GM12891 (cell line): ENCODE data around the gene PLPPR3.
A peak's percentile ranks its signal among the peaks of the same experiment; 100 is the strongest.

Experiments
- DNase-seq: peaks from one replicate; pipeline ENCODE4 v3.0.0; 2011; ENCODE audit warnings: low spot score; ENCODE audit not compliant: insufficient read length
- FAIRE-seq: peaks from 2 replicates; lab custom pipeline; 2011; peaks lifted over from hg19 to GRCh38; lab: Jason Lieb, UNC
- PAX5 ChIP-seq: IDR thresholded peaks from 2 replicates; pipeline ENCODE4 v1.6.1; 2011; ENCODE audit warnings: low read length, moderate library complexity, mild to moderate bottlenecking; ENCODE audit not compliant: insufficient read depth, severe bottlenecking
- POLR2A ChIP-seq: IDR thresholded peaks from 2 replicates; pipeline ENCODE4 v1.6.1; 2011; ENCODE audit warnings: low read depth, low read length, control low read depth
- POLR2AphosphoS5 ChIP-seq: IDR thresholded peaks from 2 replicates; pipeline ENCODE4 v1.6.1; 2011; ENCODE audit warnings: low read depth, low read length, control low read depth
- POU2F2 ChIP-seq: IDR thresholded peaks from 2 replicates; pipeline ENCODE4 v1.6.1; 2011; ENCODE audit warnings: low read depth, mild to moderate bottlenecking, control low read depth, low read length, moderate library complexity
- SPI1 ChIP-seq: IDR thresholded peaks from 2 replicates; pipeline ENCODE4 v1.6.1; 2011; ENCODE audit warnings: low read depth, low read length, control low read depth
- TAF1 ChIP-seq: IDR thresholded peaks from 2 replicates; pipeline ENCODE4 v1.6.1; 2011; ENCODE audit warnings: low read depth, low read length, control low read depth

PLPPR3 gene

GRCh38 chr19:814152-815078 lies 7.3 kb downstream of the PLPPR3 start:
- FAIRE-seq (no peak), DNase-seq (peak; percentile 47)
- TF ChIP-seq POLR2AphosphoS5 (peak; percentile 95), SPI1 (no peak), TAF1 (peak; percentile 37; the same call in 1 of the 2 replicates), POU2F2 (0 out of 2 replicates have a peak, but pooled peaks have one; percentile 8), PAX5 (no peak), POLR2A (peak; percentile 52; the same call in 1 of the 2 replicates)

DNA sequence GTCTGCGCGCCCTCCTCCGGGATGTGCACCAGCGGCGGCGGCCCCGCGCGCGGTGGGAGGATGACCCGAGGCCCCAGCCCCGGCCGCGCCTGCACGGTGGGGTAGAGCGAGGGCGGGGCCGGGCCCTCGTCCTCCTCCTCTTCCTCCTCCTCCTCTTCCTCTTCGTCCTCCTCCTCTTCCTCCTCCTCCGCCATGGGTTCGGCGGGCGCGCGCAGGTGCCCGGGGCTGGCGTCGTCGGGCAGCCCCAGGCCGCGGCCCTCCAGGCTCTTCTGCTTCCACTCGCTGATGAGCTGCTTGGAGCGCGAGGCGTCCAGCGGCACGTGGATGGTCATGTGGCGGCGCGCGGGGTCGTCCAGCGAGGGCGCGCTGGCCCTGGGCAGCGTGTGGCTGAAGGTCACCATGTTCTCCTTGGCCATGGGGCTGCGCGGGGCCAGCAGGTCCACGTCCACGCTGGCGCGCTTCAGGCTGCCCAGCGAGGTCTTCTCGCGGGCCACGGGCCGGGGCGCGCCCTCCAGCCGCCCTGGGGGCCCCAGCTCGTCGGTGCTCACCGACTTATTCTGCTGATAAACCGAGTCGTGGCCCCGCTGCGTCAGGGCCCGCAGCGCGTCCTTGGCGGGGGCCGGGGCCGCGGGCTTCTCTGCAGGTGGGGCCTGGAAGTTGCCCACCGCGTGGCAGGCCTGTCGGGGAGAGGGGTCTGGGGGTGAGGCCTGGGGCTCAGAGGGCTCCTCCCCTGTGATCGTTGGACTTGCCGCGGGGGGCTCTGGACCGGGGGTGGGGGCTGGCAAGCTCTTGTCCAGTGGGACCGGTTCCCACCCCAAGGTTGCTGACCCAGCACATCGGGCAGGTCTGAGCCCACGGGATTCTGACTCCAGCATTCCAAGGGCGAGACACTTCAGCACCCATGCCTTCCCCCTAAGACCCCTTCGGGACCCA lies 8.3 kb downstream of the PLPPR3 start:
- FAIRE-seq (no peak), DNase-seq (peak; percentile 32)
- TF ChIP-seq PAX5, result no peak

GRCh38 chr19:812747-813218 lies 9.0 kb downstream of the PLPPR3 start:
- DNase-seq (peak; percentile 19), FAIRE-seq (no peak)
- TF ChIP-seq POLR2A, result peak; percentile 30; the same call in 1 of the 2 replicates
- TF ChIP-seq TAF1, result no peak

DNA sequence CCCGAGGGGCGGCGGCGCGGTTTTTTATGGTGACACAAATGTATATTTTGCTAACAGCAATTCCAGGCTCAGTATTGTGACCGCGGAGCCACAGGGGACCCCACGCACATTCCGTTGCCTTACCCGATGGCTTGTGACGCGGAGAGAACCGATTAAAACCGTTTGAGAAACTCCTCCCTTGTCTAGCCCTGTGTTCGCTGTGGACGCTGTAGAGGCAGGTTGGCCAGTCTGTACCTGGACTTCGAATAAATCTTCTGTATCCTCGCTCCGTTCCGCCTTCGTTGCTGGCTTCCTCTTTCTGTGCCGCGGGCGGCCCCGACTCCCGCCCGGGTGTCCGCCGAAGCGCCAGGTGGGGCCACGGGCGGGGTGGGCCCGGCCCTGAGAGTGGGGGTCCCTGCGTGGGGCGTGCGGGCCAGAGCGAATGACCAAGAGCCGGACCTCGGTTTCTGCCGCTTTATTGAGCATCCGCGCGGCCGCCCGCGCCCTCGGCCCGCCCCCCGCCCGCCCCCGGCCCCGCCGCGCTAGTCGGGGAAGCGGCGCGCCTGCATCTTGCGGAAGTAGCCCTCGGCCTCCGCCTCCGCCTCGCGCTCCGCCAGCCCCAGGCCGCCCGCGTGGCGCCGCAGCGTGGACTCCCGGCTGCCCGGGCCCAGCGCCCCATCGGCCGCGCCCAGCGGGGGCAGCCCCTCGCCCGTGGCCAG lies 9.6 kb downstream of the PLPPR3 start:
- no peak for TF ChIP-seq PAX5
- 0 out of 2 replicates have a peak, but pooled peaks have one; percentile 6 for TF ChIP-seq SPI1
- TF ChIP-seq POU2F2, result no peak
- TF ChIP-seq POLR2AphosphoS5, result no peak; the same call in 1 of the 2 replicates
- TF ChIP-seq TAF1, result no peak
- TF ChIP-seq POLR2A, result peak; percentile 40; the same call in 1 of the 2 replicates
- FAIRE-seq, result no peak
- peak; percentile 31 for DNase-seq

DNA sequence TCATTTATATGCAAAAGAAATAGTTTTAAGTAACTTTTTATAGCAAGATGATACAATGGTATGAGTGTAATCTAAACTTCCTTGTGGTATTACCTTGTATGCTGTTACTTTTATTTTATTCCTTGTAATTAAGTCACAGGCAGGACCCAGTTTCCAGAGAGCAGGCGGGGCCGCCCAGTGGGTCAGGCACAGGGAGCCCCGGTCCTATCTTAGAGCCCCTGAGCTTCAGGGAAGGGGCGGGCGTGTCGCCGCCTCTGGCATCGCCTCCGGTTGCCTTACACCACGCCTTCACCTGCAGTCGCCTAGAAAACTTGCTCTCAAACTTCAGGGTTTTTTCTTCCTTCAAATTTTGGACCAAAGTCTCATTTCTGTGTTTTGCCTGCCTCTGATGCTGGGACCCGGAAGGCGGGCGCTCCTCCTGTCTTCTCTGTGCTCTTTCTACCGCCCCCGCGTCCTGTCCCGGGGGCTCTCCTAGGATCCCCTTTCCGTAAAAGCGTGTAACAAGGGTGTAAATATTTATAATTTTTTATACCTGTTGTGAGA lies 10.2 kb downstream of the PLPPR3 start:
- TF ChIP-seq TAF1 (no peak), POLR2A (no peak), SPI1 (no peak), PAX5 (no peak), POLR2AphosphoS5 (no peak), POU2F2 (no peak)
- FAIRE-seq (no peak), DNase-seq (peak; percentile 25)

- FAIRE-seq (no peak), DNase-seq (peak; percentile 25)
- TF ChIP-seq SPI1 (no peak), POLR2AphosphoS5 (peak; percentile 45; the same call in 1 of the 2 replicates), PAX5 (no peak), POLR2A (0 out of 2 replicates have a peak, but pooled peaks have one; percentile 10), POU2F2 (no peak), TAF1 (no peak)
These were observed 10.8 kb downstream of the PLPPR3 start for GRCh38 chr19:810883-811489.

GRCh38 chr19:810077-810855 lies 11.5 kb downstream of the PLPPR3 start:
- no peak for TF ChIP-seq SPI1
- no peak for TF ChIP-seq POU2F2
- TF ChIP-seq POLR2AphosphoS5, result peak; percentile 44; the same call in 1 of the 2 replicates
- no peak for DNase-seq
- FAIRE-seq, result no peak

DNA sequence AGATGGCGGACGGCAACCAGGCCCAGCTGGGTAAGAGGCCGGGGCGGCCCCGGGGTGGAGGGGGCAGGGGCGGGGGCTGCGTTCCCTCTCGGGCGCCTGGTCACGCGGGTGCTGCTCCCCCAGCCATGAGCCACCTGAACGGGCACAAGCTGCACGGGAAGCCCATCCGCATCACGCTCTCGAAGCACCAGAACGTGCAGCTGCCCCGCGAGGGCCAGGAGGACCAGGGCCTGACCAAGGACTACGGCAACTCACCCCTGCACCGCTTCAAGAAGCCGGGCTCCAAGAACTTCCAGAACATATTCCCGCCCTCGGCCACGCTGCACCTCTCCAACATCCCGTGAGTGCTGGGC lies 13.4 kb downstream of the PLPPR3 start:
- FAIRE-seq (no peak), DNase-seq (no peak)
- TF ChIP-seq TAF1 (no peak), POLR2AphosphoS5 (peak; percentile 66), POU2F2 (no peak), POLR2A (no peak), PAX5 (no peak), SPI1 (no peak)
